ENCODE results near the gene C3orf20. TPM values are rescaled to one million over a fixed set of nuclear protein-coding genes. Genes with fewer than 3 reads are reported as not detected.

C3orf20 gene
- total RNA-seq, 1 experiment from 2014 or later: not detected

DNA sequence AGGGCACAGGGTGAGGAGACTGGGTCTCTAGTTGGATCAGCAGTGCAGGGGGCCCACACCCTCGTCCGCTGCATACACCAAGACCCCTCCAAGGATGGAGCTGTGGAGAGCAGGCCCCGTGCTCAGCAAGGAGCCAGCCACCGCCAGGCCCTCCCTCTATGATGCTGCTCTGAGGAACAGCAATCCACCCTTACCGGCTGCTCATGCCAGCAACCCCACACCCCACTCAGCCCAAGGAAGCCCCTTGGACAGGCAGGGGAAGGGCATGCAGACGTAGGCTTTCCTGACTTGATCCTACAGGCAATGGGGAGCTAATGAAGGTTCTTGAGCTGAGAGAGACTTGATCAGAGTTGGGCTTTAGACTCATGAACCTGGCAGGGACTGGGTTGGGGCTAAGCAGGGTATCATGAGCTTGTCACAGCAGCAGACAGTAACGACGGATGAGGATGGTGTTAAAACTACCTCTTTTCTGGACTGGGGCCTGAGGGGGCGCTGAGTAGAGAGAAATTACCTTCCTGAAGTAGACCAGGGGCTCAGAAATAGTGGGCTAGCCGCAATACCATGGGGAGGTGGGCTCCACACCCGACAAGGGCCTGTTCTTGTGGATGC is 93.3 kb downstream of the C3orf20 start:
- Histone ChIP-seq H3K4me3 (ENCODE audit: low read depth in 2 of 2, low read length in 2 of 2) (no peak overlapping the region), H3K27ac (ENCODE audit: low read length) (no peak overlapping the region), H3K27me3 (ENCODE audit: control insufficient read depth, insufficient read depth, low read length) (no peaks in the 10 kb centered on the region), H3K4me1 (ENCODE audit: control insufficient read depth, insufficient read depth, low read length) (no peaks in the 10 kb centered on the region), H3K9me3 (ENCODE audit: control insufficient read depth, insufficient read depth, low read depth, low read length) (no peaks in the 10 kb centered on the region), H3K36me3 (ENCODE audit: control insufficient read depth, insufficient read depth, low read length) (no peaks in the 10 kb centered on the region)
- no TSS peak for BruUV-seq (replicated peaks)
- in situ Hi-C loops (cut with HindIII; ENCODE audit: low pct_unique_long_range_greater_than_20kb, low sequenced_read_pairs) (no loop called here), intact Hi-C loops (cut with micrococcal nuclease; ENCODE audit: unreplicated experiment) (no loop called here)
- CTCF ChIA-PET: no interaction called here
- DNase-seq (ENCODE audit: low read depth, low spot score) (no peak), ATAC-seq (no peak)
- POLR2A ChIA-PET: no interaction called here
- TF ChIP-seq, protein P1, sequence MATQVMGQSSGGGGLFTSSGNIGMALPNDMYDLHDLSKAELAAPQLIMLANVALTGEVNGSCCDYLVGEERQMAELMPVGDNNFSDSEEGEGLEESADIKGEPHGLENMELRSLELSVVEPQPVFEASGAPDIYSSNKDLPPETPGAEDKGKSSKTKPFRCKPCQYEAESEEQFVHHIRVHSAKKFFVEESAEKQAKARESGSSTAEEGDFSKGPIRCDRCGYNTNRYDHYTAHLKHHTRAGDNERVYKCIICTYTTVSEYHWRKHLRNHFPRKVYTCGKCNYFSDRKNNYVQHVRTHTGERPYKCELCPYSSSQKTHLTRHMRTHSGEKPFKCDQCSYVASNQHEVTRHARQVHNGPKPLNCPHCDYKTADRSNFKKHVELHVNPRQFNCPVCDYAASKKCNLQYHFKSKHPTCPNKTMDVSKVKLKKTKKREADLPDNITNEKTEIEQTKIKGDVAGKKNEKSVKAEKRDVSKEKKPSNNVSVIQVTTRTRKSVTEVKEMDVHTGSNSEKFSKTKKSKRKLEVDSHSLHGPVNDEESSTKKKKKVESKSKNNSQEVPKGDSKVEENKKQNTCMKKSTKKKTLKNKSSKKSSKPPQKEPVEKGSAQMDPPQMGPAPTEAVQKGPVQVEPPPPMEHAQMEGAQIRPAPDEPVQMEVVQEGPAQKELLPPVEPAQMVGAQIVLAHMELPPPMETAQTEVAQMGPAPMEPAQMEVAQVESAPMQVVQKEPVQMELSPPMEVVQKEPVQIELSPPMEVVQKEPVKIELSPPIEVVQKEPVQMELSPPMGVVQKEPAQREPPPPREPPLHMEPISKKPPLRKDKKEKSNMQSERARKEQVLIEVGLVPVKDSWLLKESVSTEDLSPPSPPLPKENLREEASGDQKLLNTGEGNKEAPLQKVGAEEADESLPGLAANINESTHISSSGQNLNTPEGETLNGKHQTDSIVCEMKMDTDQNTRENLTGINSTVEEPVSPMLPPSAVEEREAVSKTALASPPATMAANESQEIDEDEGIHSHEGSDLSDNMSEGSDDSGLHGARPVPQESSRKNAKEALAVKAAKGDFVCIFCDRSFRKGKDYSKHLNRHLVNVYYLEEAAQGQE (IDR thresholded peaks at IDR 0.05; ENCODE audit: insufficient read depth in 1 of 2, low read depth in 2 of 2, low read length in 1 of 2): no peak
- TF ChIP-seq, protein P2, sequence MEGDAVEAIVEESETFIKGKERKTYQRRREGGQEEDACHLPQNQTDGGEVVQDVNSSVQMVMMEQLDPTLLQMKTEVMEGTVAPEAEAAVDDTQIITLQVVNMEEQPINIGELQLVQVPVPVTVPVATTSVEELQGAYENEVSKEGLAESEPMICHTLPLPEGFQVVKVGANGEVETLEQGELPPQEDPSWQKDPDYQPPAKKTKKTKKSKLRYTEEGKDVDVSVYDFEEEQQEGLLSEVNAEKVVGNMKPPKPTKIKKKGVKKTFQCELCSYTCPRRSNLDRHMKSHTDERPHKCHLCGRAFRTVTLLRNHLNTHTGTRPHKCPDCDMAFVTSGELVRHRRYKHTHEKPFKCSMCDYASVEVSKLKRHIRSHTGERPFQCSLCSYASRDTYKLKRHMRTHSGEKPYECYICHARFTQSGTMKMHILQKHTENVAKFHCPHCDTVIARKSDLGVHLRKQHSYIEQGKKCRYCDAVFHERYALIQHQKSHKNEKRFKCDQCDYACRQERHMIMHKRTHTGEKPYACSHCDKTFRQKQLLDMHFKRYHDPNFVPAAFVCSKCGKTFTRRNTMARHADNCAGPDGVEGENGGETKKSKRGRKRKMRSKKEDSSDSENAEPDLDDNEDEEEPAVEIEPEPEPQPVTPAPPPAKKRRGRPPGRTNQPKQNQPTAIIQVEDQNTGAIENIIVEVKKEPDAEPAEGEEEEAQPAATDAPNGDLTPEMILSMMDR (IDR thresholded peaks at IDR 0.05): no peak
- TF ChIP-seq TCF7L2 (IDR thresholded peaks at IDR 0.05; ENCODE audit: low read depth, low read length) (no peak), POLR2AphosphoS5 (IDR thresholded peaks at IDR 0.05; ENCODE audit: low read depth, low read length) (no peak), SIN3A (IDR thresholded peaks at IDR 0.05; ENCODE audit: borderline replicate concordance, insufficient read depth, low read depth, low read length) (no peak)

DNA sequence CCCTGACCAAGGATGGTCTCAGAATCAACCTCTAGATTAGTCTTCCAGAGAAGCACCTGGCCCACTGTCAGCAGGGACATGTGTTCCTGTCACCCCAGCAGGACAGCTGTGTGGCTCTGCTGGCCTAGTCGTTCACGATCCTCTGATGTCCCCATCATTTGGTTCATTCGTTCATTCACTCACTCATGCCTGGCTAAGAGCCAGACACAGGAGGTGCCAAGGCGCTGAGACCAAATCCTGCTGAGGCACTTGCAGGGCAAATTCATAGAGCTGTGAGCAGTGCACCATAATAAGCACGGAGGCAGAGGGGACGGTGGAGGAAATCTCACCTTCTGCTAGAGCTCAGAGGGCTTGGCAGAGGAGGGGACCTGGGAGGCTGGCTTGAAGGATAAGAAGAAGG is 93.9 kb downstream of the C3orf20 start:
- no peaks in the 10 kb centered on the region for H3K9me3 ChIP-seq (ENCODE audit: control insufficient read depth, insufficient read depth, low read depth, low read length)
- intact Hi-C loops (cut with micrococcal nuclease; ENCODE audit: unreplicated experiment): no loop called here
- POLR2A ChIA-PET: no interaction called here
- BruUV-seq (replicated peaks): no TSS peak
- no peaks in the 10 kb centered on the region for H3K36me3 ChIP-seq (ENCODE audit: control insufficient read depth, insufficient read depth, low read length)
- H3K4me3 ChIP-seq (ENCODE audit: low read depth in 2 of 2, low read length in 2 of 2): no peak overlapping the region
- in situ Hi-C loops (cut with HindIII; ENCODE audit: low pct_unique_long_range_greater_than_20kb, low sequenced_read_pairs): no loop called here
- DNase-seq (ENCODE audit: low read depth, low spot score): no peak
- no peaks in the 10 kb centered on the region for H3K27me3 ChIP-seq (ENCODE audit: control insufficient read depth, insufficient read depth, low read length)
- H3K27ac ChIP-seq (ENCODE audit: low read length): no peak overlapping the region
- CTCF ChIA-PET: no interaction called here
- ATAC-seq: no peak
- H3K4me1 ChIP-seq (ENCODE audit: control insufficient read depth, insufficient read depth, low read length): no peaks in the 10 kb centered on the region
- TF ChIP-seq, protein P2 (IDR thresholded peaks at IDR 0.05): no peak
- TF ChIP-seq POLR2AphosphoS5 (IDR thresholded peaks at IDR 0.05; ENCODE audit: low read depth, low read length): no peak
- TF ChIP-seq TCF7L2 (IDR thresholded peaks at IDR 0.05; ENCODE audit: low read depth, low read length): no peak
- TF ChIP-seq SIN3A (IDR thresholded peaks at IDR 0.05; ENCODE audit: borderline replicate concordance, insufficient read depth, low read depth, low read length): no peak
- TF ChIP-seq, protein P1 (IDR thresholded peaks at IDR 0.05; ENCODE audit: insufficient read depth in 1 of 2, low read depth in 2 of 2, low read length in 1 of 2): no peak
